Measurements from ENCODE around the gene PCOLCE2. TPM values are rescaled to one million over a fixed set of nuclear protein-coding genes. Genes with fewer than 3 reads are reported as not detected.

The PCOLCE2 gene
- total RNA-seq, 2 experiments from 2014 or later, result not detected

DNA sequence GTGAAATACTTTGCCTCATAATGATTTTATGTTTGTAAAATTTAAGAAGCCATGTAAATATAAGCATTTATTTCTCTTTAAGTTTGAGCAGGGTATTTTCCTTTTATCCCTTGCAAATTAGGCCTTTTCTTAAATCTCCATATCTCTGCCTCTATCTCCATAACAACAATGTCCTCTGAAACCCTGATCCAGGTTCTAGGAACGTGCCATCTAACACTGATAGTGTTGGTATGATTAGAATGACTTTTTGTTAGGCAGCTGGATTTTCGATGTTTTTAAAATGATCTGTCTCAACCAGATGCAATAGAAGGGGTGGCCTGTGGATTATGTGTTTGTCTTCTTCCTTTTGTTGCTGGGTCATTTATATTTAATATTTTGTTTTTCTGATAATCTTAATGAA is 87.1 kb downstream of the PCOLCE2 start:
- no peak overlapping the region for H2AFZ ChIP-seq (ENCODE audit: low read length)
- TF ChIP-seq EZH2phosphoT487 (IDR thresholded peaks at IDR 0.05; ENCODE audit: borderline replicate concordance, low read depth, low read length), result no peak
- TF ChIP-seq, protein P1, sequence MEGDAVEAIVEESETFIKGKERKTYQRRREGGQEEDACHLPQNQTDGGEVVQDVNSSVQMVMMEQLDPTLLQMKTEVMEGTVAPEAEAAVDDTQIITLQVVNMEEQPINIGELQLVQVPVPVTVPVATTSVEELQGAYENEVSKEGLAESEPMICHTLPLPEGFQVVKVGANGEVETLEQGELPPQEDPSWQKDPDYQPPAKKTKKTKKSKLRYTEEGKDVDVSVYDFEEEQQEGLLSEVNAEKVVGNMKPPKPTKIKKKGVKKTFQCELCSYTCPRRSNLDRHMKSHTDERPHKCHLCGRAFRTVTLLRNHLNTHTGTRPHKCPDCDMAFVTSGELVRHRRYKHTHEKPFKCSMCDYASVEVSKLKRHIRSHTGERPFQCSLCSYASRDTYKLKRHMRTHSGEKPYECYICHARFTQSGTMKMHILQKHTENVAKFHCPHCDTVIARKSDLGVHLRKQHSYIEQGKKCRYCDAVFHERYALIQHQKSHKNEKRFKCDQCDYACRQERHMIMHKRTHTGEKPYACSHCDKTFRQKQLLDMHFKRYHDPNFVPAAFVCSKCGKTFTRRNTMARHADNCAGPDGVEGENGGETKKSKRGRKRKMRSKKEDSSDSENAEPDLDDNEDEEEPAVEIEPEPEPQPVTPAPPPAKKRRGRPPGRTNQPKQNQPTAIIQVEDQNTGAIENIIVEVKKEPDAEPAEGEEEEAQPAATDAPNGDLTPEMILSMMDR (conservative IDR thresholded peaks at IDR 0.05; ENCODE audit: low read length), result no peak
- H3K4me2 ChIP-seq (ENCODE audit: low read length), result no peak overlapping the region
- no peaks in the 10 kb centered on the region for H3K36me3 ChIP-seq (ENCODE audit: insufficient read depth, low read length)
- no peaks in the 10 kb centered on the region for H4K20me1 ChIP-seq (ENCODE audit: insufficient read depth, low read length)
- no peaks in the 10 kb centered on the region for H3K4me1 ChIP-seq (ENCODE audit: insufficient read depth, low read length, poor library complexity, severe bottlenecking)
- H3K9me3 ChIP-seq (ENCODE audit: low read length), result no peaks in the 10 kb centered on the region
- ChIA-PET CTCF (ENCODE audit: unreplicated experiment) (no interaction called here), POLR2A (no interaction called here)
- H3K4me3 ChIP-seq (ENCODE audit: low read depth, low read length, poor library complexity, severe bottlenecking), result no peak overlapping the region
- no peaks in the 10 kb centered on the region for H3K79me2 ChIP-seq (ENCODE audit: insufficient read depth, low read depth, low read length)
- H3K27ac ChIP-seq (ENCODE audit: low read depth, low read length, poor library complexity, severe bottlenecking), result no peak overlapping the region
- H3K9me2 ChIP-seq (ENCODE audit: insufficient read depth, low read length), result no peaks in the 10 kb centered on the region
- intact Hi-C loops (cut with micrococcal nuclease; ENCODE audit: unreplicated experiment), result no loop called here
- DNase-seq (ENCODE audit: low spot score), result no peak
- no TSS peak for BruUV-seq (replicated peaks)

GRCh38 chr3:142796823-142797222 is 92.1 kb downstream of the PCOLCE2 start:
- H2AFZ ChIP-seq (ENCODE audit: low read length), result no peak overlapping the region
- no peaks in the 10 kb centered on the region for H3K4me1 ChIP-seq (ENCODE audit: insufficient read depth, low read length, poor library complexity, severe bottlenecking)
- TF ChIP-seq, protein P1 (conservative IDR thresholded peaks at IDR 0.05; ENCODE audit: low read length), result no peak
- no peak for TF ChIP-seq EZH2phosphoT487 (IDR thresholded peaks at IDR 0.05; ENCODE audit: borderline replicate concordance, low read depth, low read length)
- no peaks in the 10 kb centered on the region for H3K79me2 ChIP-seq (ENCODE audit: insufficient read depth, low read depth, low read length)
- H3K9me3 ChIP-seq (ENCODE audit: low read length), result no peaks in the 10 kb centered on the region
- H3K4me2 ChIP-seq (ENCODE audit: low read length), result no peak overlapping the region
- ChIA-PET POLR2A (interaction anchor here (0.7 kb wide), 1 partner anchor 53 kb away, joined by 4 read pairs; no protein-coding TSS in a partner anchor), CTCF (ENCODE audit: unreplicated experiment) (no interaction called here)
- no peak for DNase-seq (ENCODE audit: low spot score)
- no peak overlapping the region for H3K4me3 ChIP-seq (ENCODE audit: low read depth, low read length, poor library complexity, severe bottlenecking)
- intact Hi-C loops (cut with micrococcal nuclease; ENCODE audit: unreplicated experiment), result no loop called here
- no peaks in the 10 kb centered on the region for H4K20me1 ChIP-seq (ENCODE audit: insufficient read depth, low read length)
- H3K27ac ChIP-seq (ENCODE audit: low read depth, low read length, poor library complexity, severe bottlenecking), result no peak overlapping the region
- H3K9me2 ChIP-seq (ENCODE audit: insufficient read depth, low read length), result no peaks in the 10 kb centered on the region
- H3K36me3 ChIP-seq (ENCODE audit: insufficient read depth, low read length), result no peaks in the 10 kb centered on the region
- no TSS peak for BruUV-seq (replicated peaks)

- no peak overlapping the region for H2AFZ ChIP-seq (ENCODE audit: low read length)
- DNase-seq (ENCODE audit: low spot score), result no peak
- no peak overlapping the region for H3K27ac ChIP-seq (ENCODE audit: low read depth, low read length, poor library complexity, severe bottlenecking)
- CTCF ChIA-PET (ENCODE audit: unreplicated experiment), result no interaction called here
- no peaks in the 10 kb centered on the region for H3K4me1 ChIP-seq (ENCODE audit: insufficient read depth, low read length, poor library complexity, severe bottlenecking)
- H3K9me2 ChIP-seq (ENCODE audit: insufficient read depth, low read length), result no peaks in the 10 kb centered on the region
- POLR2A ChIA-PET, result no interaction called here
- H4K20me1 ChIP-seq (ENCODE audit: insufficient read depth, low read length), result no peaks in the 10 kb centered on the region
- TF ChIP-seq EZH2phosphoT487 (IDR thresholded peaks at IDR 0.05; ENCODE audit: borderline replicate concordance, low read depth, low read length), result no peak
- TF ChIP-seq, protein P1 (conservative IDR thresholded peaks at IDR 0.05; ENCODE audit: low read length), result no peak
- H3K9me3 ChIP-seq (ENCODE audit: low read length), result no peaks in the 10 kb centered on the region
- no TSS peak for BruUV-seq (replicated peaks)
- H3K4me3 ChIP-seq (ENCODE audit: low read depth, low read length, poor library complexity, severe bottlenecking), result no peak overlapping the region
- no peaks in the 10 kb centered on the region for H3K36me3 ChIP-seq (ENCODE audit: insufficient read depth, low read length)
- intact Hi-C loops (cut with micrococcal nuclease; ENCODE audit: unreplicated experiment), result no loop called here
- no peaks in the 10 kb centered on the region for H3K79me2 ChIP-seq (ENCODE audit: insufficient read depth, low read depth, low read length)
- H3K4me2 ChIP-seq (ENCODE audit: low read length), result no peak overlapping the region
Observed at GRCh38 chr3:142795332-142795731, 93.6 kb downstream of the PCOLCE2 start.
